ENCODE data around the gene SCAANT1.

SCAANT1 gene
- total RNA-seq, result 1.5 reads per million

- DNase-seq, result peak; percentile 75
Measured at GRCh38 chr3:63911873-63912767, at the start of gene SCAANT1. TSS of gene SCAANT1 (minus strand) at chr3:63912383.

- no peak for DNase-seq
Measured at GRCh38 chr3:63961891-63962290, 49.7 kb upstream of the SCAANT1 start.

GRCh38 chr3:63960048-63960711 is 48.0 kb upstream of the SCAANT1 start:
- DNase-seq, result no peak

- no peak for DNase-seq
Measured at GRCh38 chr3:63959146-63959545, 47.0 kb upstream of the SCAANT1 start.

GRCh38 chr3:63955830-63956545 is 43.8 kb upstream of the SCAANT1 start:
- DNase-seq, result no peak

- no peak for DNase-seq
Measured at GRCh38 chr3:63955036-63955650, 43.0 kb upstream of the SCAANT1 start.

- DNase-seq, result no peak
Measured at GRCh38 chr3:63954182-63954581, 42.0 kb upstream of the SCAANT1 start.

- no peak for DNase-seq
Measured at GRCh38 chr3:63952248-63952594, 40.0 kb upstream of the SCAANT1 start.

GRCh38 chr3:63951492-63952247 is 39.5 kb upstream of the SCAANT1 start:
- DNase-seq, result no peak

- DNase-seq, result no peak
Measured at GRCh38 chr3:63950698-63951097, 38.5 kb upstream of the SCAANT1 start.

- DNase-seq, result no peak
Measured at GRCh38 chr3:63949005-63949404, 36.8 kb upstream of the SCAANT1 start.

- no peak for DNase-seq
Measured at GRCh38 chr3:63947594-63947993, 35.4 kb upstream of the SCAANT1 start.

GRCh38 chr3:63946753-63947152 is 34.6 kb upstream of the SCAANT1 start:
- no peak for DNase-seq

- DNase-seq, result no peak
Measured at GRCh38 chr3:63945558-63946096, 33.4 kb upstream of the SCAANT1 start.

GRCh38 chr3:63943678-63944077 is 31.5 kb upstream of the SCAANT1 start:
- no peak for DNase-seq

- DNase-seq, result no peak
Measured at GRCh38 chr3:63942528-63942927, 30.3 kb upstream of the SCAANT1 start.

GRCh38 chr3:63940389-63940757 is 28.2 kb upstream of the SCAANT1 start:
- no peak for DNase-seq

- no peak for DNase-seq
Measured at GRCh38 chr3:63937661-63938651, 25.8 kb upstream of the SCAANT1 start.

- DNase-seq, result no peak
Measured at GRCh38 chr3:63936925-63937324, 24.7 kb upstream of the SCAANT1 start.

GRCh38 chr3:63934041-63934866 is 22.1 kb upstream of the SCAANT1 start:
- DNase-seq, result no peak

All from effector CD4-positive, alpha-beta T cell (primary cell).